GM19372 (cell line): ENCODE data around the gene PHLDB2.

Source experiments
- ATAC-seq: cut with Tn5 transposase; IDR thresholded peaks from one replicate; pipeline ENCODE4 v1.9.1; 2021; ENCODE audit warnings: mild to moderate bottlenecking, low read depth, moderate library complexity; ENCODE audit not compliant: unreplicated experiment

Gene PHLDB2

GRCh38 chr3:111919370-111920065 is 60.5 kb downstream of the PHLDB2 start:
- no peak for ATAC-seq

GRCh38 chr3:111921181-111921580 is 62.1 kb downstream of the PHLDB2 start:
- ATAC-seq: no peak

- ATAC-seq: no peak
Measured at GRCh38 chr3:111923095-111923771, 64.2 kb downstream of the PHLDB2 start.

GRCh38 chr3:111923806-111924205 is 64.7 kb downstream of the PHLDB2 start:
- ATAC-seq: no peak

- ATAC-seq: no peak
Measured at GRCh38 chr3:111924283-111924682, 65.2 kb downstream of the PHLDB2 start.

- no peak for ATAC-seq
Measured at GRCh38 chr3:111926266-111926676, 67.2 kb downstream of the PHLDB2 start.

- ATAC-seq: no peak
Measured at GRCh38 chr3:111928613-111929012, 69.5 kb downstream of the PHLDB2 start.

- ATAC-seq: no peak
Measured at GRCh38 chr3:111929484-111929883, 70.4 kb downstream of the PHLDB2 start.

- no peak for ATAC-seq
Measured at GRCh38 chr3:111932946-111933345, 73.9 kb downstream of the PHLDB2 start.

GRCh38 chr3:111936191-111936841 is 77.3 kb downstream of the PHLDB2 start:
- ATAC-seq: no peak

GRCh38 chr3:111936967-111937366 is 77.9 kb downstream of the PHLDB2 start:
- ATAC-seq: no peak

GRCh38 chr3:111937871-111938270 is 78.8 kb downstream of the PHLDB2 start:
- ATAC-seq: no peak

- ATAC-seq: no peak
Measured at GRCh38 chr3:111939873-111940272, 80.8 kb downstream of the PHLDB2 start.

- ATAC-seq: no peak
Measured at GRCh38 chr3:111943533-111943932, 84.5 kb downstream of the PHLDB2 start.

- no peak for ATAC-seq
Measured at GRCh38 chr3:111944372-111944771, 85.3 kb downstream of the PHLDB2 start.

GRCh38 chr3:111947231-111947630 is 88.2 kb downstream of the PHLDB2 start:
- ATAC-seq: no peak

GRCh38 chr3:111948786-111949185 is 89.7 kb downstream of the PHLDB2 start:
- no peak for ATAC-seq

GRCh38 chr3:111949712-111950111 is 90.6 kb downstream of the PHLDB2 start:
- ATAC-seq: no peak

- no peak for ATAC-seq
Measured at GRCh38 chr3:111951032-111951431, 92.0 kb downstream of the PHLDB2 start.

GRCh38 chr3:111952086-111952485 is 93.0 kb downstream of the PHLDB2 start:
- ATAC-seq: no peak

GRCh38 chr3:111952866-111953450 is 93.9 kb downstream of the PHLDB2 start:
- no peak for ATAC-seq
